ENCODE data around the gene ZFAND3.

Gene ZFAND3

DNA sequence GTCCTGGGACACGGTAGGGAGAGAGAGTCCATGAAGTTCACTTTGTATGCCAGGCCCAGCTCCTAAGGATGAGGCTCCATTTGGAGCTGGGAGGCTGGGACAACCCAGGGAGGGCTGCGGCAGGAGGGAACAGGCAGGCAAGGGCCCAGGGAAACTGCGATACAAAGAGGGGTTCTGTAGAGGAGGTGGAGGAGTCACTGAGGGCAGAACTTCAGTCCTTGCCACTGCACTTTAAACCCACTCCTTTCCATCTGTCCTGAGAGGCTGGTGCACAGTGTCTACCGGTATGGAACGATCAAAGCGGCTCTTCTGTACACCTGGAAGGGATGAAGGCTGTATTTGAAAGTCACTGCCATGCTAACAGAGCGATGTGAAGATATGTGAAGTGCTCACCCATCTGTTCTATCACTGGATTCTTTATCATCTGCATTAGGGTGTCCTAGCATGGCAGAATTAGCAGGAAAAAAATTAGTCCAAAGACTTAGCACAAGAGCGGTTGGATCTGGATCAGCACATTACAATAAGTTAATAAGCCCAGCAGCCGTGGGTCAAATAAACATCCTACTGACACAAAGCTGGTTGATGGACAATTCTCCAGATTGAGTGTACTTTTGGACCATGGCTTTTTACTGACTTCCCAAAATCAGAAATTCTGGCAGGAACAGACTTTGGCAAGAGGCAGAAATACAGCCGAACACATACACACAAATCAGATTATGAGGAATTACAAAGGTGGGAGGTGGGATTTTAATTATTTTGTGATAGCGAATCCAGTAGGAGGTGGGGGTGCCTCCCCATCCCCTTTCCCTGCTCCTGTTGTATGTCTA, 20.9 kb upstream of the ZFAND3 start:
- no peak for DNase-seq

DNA sequence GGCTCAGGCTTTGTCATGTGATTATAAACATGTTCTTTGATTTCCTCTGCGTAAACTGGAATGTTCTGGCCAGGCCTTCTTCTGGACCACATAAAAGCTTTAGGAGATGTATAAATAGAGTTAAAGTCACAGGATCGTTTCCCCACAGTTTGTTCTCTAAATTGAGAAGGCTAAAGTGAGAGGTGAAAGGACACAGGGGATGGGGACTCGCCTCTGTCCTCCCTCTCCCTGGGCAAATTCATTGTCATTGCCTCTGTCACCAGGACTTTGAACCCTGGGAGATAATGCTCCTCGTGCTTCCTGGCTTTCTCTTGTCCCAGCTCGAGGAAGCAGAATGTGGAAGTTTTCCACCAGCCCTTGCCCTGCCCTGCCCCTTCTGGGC, 20.3 kb upstream of the ZFAND3 start:
- no peak for DNase-seq

DNA sequence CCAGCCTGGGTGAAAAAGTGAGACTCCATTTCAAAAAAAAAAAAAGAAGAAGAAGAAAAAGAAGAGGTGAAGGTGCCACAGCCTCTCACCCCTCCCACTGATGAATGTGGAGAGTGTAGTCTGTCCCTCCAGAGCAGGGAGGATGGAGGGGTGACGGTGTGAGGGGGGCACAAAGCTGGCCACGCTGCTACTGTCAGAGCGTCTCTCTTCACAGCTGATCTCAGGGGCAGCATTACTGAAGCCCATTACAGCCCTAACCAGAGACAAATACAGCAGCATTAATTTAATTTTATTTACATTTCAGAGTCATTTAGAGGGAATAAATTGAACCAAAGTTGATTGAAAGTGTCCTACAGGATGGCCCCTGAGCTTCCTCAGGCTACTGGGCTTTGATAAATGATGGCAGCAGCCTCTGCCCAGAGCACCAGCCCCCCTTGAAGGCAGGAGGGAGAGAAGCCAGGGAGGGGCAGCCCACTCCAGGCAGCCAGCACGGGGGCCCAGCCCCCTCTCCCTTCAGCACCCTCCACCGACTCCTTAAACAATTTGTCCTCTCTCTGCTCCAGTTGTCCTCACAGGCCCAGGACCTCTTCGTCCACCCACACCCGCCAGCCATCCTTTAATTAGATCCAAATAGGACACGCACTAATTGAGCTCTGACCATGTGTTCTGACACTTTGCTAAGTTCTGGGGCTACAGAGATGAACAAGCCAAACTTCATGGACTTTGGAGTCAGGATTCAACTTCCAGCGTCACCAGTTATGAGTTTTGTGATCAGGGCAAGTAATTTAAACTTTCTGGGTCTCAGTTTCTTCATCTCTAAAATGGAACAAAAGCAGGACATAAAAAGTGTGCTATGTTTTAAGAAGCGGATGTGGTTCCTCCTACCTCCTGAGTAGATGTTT, 18.6 kb upstream of the ZFAND3 start:
- DNase-seq, result no peak

DNA sequence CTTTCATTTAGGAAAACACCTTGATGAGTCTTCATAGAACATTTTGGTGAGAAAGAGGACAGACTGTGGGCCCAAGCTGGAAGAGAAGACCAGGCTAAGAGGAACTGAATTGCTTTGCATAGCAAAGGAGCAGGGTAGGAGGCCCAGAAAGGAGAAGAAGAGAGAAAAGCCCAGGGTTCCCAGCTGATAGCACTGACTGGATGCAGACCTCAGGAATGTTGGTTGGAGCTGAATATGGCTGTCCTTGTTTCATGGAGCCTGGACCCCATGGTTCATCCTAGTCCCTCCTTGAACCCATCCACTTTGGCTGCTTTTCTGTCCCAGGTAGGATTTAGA, 18.0 kb upstream of the ZFAND3 start:
- no peak for DNase-seq

DNA sequence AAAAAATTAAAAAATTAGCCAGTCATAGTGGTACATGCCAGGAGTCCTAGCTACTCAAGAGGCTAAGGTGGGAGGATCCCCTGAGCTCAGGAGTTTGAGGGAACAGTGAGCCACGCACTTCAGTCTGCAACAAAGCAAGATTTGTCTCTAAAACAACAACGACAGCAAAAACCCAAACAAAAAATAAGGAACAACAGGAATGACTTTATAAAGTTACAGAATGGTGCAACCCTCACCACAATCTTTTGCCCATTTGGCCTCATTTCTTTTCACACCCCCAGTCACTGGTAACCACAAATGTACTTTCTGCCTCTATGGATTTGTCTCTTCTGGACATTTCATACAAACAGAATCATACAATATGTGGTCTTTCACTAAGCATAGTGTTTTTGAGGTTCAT, 16.7 kb upstream of the ZFAND3 start:
- DNase-seq, result no peak

DNA sequence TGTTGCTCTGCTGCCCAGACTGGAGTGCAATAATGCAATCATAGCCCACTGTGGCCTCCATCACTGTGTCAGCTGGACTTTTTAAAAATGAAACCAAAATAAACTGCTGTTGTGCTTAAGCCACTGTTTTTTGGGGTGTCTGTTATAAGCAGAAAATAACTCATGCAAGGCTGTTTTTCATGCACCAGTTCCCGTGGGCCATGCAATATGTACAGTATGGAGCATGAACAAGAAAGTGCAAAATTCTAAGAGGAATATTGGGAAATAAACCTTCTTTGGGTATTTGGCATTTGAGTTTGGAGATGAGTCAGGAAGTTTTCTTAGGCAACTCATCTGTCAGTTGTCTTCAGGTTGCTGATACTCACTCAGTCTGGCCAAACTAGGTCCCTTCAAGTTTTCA, 14.9 kb upstream of the ZFAND3 start:
- no peak for DNase-seq

DNA sequence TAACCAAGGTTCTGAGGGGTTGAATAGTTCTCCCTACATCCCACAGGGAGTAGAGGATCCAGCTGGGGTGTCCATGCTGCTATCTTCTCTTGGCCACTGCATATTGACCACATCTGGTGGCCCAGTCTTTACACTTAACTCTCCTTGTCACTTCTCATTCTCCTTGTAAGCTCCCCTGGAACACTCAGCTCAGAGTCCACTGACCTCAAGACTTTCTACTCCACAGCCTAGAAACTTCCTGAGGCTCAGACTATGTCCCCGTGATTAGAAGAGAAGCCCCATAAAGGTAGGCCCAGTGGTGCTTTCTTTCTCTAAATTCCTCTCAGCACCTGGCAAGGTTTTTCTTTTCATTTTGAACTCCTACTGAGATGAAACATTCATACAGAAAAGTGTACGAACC, 13.3 kb upstream of the ZFAND3 start:
- no peak for DNase-seq

DNA sequence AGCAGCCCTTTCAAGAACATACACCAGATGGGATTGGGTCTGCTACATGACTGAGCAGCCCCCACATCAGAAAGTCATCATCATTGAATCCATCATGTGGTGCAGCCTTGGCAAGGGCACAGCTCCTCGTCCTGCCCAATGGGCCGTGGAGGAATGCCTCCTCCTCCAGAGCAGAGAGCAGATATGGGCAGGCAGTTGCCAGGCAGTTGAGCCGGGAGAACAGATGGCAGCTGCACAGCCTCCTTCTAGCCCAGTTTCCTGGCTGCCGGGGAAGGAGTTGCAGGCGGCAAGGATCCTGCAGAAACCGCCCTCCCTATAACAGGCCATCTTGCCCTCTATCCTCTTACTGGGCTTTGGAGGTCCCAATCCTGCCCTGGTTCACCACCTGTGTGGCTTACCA, 11.9 kb upstream of the ZFAND3 start:
- DNase-seq, result no peak

DNA sequence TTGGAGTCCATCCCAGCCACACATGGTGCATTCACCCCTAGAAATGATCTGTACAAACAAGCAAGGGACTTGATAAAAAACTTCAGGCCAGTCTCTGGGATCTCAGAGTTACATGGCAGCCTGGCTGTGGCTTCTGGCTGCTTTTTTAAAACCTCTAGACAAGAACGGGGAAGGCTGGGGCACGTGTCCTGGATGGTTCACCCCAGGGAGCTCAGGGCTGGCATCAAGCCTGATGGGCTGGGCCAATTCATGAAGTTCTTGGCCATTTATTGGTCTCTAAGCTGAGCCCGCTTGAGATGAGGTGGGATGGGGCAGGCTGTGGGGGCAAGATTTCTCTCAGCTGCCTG, 10.4 kb upstream of the ZFAND3 start:
- no peak for DNase-seq

DNA sequence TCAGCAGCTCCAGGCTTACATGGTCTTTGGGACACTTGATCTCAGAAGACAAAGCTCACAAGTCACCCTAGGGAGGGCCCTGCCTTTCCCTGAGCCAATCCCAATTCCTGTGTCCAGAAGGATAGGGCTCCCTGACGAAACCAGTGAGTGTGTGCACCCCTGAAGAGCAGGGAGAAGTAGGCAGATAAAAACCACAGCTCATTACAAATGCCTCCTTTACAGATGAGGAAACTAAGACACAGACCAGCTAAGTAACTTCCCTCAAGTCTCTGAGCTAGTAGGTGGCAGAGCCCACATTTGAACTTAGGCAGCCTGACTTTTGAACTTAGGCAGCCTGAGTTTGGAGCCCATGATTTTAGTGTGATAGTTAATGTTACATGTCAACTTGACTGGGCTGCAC, 6.7 kb upstream of the ZFAND3 start:
- no peak for DNase-seq

DNA sequence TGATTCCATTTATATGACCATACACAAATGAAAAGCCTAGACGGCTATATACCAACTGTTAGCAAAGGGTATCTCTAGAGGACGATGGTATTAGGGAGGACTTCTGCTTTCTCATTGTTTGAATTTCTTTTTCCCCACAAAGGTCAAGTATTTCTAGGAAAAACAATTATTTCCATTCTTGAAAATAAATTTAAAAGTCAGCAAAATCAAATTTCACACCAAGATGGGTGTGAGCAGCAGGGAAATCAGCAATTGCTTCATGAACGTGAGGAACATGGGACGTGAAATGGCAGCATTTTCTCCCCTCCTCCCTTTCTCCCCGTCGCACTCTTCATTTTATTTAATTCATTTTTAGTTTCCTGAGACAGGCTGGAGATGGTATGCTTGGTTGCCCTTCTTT, 5.2 kb upstream of the ZFAND3 start:
- no peak for DNase-seq

DNA sequence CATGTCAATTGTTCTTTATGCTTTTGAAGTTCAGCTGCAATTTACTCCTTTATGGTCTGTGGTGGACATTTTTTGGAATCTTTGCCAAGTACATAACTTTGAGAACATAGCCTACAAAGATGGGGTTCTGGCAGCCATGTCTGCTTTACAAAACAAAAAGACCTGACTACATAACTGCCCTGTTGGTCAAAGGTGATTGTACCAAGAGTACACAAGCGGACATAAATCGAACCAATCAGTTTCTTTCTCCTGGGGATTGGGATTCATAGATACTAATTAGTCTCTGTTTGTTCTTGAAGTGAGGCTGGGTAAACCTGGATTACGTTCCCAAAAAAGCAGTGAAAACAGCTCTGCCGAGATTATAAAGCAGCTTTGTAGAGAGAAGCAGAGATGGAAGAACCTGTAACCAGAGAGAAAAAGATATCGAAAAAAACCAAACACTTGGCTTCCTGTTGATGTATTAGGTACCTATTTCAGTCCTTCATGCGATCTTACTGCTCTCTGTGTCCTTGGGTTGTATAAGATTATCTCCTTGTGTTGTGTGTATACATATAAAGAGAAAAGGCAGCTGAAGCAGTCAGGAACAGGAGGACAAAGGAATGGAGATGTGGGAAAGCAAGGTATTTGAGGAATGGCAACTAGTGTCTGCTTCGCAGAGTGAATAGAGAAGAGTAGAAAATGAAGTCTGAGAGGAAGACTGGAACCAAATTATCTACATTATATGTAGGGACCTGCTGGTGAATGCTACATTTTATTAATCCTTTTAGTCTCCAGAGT, 2.7 kb upstream of the ZFAND3 start:
- DNase-seq, result no peak

DNA sequence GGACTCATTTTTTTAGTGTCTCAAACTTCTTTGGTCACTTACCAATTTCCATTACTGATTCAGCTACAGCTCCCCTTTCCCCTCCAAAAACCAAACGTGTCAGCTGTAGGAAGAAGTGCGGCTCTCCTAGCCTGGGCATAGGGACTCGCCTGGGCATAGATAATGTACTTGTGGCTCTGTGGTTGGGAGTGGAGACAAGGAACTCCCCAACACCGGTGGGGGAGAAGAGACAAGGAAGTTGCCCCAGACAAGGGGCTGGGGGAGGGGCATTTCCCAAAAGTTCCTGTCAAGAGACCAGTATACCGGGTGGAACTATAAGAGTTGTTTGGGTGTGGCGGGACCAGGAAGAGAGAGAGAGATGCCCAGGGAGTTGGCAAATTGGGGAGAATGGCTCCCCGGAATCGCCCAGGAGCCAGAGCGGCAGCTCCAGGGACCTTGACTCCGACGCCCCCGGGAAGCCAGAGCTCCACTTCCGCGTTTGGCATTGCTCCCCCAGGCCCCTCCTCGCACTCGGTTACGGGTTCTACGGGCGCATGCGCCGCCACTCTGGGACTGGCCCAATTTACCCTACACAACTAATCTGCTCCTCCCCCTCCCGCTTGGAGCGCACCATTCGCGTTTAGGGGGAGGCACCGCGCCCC, 871 bp upstream of the ZFAND3 start:
- peak; percentile 97 for DNase-seq

DNA sequence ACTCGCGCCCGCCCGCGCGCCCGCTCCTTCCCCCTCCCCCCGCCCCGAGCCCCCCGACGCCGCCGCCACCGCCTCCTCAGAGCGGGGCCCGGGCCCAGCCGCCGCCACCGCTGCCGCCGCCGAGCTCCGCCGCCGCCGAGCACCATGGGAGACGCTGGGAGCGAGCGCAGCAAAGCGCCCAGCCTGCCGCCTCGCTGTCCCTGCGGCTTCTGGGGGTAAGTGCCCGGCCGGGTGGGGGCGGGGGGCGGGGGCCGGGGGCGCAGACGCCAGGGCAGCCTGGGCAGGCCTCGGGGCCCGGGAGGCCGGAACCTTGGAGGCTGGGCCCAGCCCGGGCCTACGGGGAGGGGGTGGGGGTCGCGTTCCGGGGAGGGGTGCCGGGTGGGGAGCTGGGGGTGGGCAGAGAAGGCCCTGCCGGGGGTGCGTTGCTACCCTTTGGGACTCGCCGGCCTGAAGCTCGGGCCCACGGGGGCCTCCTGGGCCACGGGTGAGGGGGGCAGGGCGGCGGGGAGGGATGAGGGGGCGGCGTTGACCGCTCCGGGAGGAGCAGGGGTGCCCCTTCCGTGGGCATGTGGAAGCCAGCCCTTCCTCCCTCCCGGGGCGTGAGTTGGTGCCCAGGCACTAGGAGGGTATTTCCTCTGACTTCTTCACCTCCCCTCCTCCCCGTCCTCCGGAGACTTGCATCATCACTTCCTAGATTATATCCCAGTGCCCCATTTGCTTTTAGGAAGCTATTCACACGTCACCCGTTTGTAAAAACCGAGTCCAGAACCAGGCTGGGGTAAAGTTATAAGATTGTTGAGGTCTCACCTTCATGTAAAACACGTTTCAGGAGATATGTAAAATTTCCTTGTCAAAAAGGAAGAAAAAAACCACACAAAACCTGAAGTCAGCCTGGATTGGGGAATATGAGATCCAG, 533 bp downstream of the ZFAND3 start:
- DNase-seq, result peak; percentile 59

DNA sequence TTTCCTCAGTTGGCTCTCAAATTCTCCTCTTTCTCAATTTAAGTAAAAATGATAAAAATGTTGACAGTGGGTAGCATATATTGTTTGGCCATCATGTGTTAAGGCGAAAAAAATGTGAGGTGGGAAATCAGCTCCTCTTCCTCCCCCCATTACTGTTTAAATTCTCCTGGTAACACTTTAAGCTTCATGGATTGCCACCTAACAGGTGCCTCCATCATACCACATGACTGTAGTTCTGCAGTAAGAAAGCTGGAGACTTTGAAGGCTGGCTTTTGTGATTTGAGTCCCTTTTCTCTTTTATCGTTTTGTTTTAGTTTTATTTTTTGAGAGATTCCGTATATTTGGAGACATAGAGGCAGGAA, 1.2 kb downstream of the ZFAND3 start:
- DNase-seq, result no peak

DNA sequence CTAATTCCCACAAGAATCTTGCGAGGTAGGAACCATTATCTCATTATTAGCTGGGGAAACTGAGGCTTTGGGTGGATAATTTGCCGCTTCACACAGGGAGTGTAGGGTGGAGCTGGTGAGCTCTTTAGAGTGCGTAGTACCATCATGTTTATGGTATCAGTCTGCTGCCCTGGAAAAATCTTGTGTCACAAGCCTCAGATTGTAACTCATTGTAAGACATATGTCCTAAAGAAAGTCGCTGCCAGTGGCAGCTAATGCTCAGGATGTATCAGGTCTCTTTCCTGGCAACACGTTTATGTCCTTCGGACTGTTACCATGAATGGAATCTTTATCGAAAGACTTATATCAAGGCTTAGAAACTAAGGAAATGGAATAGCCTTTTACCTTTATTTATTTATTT, 1.9 kb downstream of the ZFAND3 start:
- DNase-seq, result no peak

DNA sequence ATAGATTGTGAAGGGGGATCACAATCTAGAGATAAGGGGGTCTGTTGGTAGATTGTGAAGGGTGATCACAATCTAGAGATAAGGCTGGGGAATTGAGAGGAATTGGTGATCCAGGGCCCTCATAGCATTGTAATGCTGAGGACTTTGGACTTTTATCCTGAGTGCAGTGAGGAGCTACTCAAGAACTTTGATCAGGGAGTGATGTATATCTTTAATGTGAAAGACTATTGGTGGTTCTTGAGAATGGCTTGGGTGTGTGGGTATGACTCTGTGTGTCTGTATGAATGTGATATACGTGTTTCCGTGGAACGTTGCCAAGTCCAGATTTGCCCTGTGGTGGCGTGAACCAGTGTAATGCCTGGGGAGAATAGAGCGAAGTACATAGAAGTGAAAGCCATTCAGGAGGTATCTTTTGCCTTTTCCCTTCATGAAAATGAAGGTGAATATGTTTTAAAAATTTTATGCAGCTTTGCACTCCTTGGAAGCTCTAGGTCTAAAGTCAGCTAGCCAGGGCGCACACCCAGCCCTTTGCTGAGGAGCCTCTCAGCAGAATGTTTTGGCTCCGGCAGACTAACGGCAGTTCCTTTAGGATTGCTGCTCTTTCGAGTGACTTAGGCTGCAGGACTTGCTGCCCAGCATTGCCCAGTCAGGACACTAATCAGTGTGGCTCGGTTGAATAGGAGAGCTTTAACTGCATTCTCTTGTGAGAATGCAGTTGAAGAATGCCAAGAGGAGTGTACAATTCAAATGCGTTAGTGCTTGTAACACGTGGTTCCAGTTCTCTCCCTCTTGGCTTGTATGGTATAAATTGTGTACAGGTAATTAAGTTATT, 3.5 kb downstream of the ZFAND3 start:
- DNase-seq, result peak; percentile 18

DNA sequence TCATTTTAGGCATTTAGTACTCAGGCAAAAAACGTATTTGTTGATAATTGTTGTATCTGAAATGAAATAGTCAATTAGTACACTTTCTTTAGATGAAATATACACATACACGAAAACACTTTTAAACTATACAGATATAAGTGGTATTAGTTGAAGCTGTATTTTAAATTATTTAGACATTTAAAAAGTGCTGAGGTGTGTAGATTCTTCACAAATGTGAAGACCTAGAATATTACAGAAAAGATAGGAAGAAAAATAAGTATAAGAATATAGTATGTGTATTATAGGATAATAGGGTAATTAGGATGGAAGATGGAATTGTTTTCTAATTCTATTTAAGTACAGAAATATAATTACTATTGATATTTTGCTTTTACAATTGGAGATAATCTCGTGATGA, 4.6 kb downstream of the ZFAND3 start:
- DNase-seq, result no peak

DNA sequence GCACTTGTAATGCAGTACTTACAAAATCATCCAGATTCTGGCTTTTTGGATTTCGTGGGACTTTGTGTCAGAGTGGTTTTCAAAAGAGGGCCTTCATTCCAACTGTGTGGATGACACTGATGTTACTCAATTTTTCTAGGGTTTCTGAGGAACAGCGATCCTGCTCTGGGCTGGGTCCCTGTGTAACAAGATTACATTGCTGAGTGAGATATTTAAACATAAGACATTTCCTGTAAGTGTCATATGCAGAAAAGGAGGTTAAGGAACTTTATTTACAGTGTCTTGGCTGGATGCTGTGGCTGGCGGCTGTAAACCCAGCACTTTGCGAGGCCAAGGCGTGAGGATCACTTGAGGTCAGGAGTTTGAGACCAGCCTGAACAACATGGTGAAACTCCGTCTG, 6.7 kb downstream of the ZFAND3 start:
- DNase-seq, result no peak

DNA sequence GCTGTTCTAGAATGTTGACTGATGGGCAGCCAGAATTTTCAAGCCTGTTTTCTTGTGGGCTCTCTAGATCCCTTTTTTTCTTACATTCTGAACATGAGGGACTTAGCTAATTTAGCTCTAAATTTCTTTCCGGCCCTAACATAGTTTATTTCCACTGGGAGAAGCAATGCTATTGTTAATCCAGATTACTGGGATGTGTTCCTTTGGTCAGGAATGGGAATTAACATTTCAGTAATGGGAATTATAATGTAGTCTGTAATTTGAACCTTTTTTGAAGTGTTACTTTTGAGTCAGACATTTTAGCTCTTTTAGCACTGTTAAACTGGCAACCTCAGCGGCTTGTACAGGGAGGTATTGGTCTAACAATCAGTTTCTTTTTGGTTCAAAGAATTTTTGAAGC, 7.5 kb downstream of the ZFAND3 start:
- DNase-seq, result no peak

DNA sequence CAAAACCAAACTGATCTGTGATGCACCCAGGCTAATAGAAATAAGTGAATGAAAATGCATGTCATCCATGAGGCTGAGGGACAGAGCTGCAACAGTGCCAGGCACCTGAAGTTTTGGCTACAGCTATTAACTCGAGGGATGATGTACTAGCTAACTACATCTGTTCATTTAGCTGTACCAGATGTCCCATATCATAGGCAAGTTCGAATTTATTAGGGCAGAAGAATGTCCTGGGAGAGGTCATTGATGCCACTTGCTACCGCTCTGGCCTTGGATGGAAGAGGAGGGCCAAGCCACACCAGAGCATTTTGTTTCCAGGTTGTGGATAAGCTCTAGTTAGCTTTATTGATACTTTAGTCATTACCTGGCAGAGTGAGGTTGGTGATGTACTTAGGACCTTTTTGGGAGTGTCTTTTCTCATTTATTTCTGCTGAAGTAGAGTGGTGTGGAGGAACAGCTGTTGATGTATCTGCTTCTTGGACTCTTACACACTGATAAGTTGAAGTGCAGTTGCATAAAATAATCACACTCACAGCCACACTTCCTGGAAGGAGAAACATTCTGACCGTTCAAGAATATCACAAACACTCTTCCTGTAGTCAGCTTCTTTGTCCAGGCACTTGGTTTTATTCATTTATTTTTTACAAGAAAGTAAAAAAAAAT, 8.2 kb downstream of the ZFAND3 start:
- DNase-seq, result no peak
